ENCODE measurements around the gene GRID1.
"Not testable (repeated sequence)": the region's sequence is repeated elsewhere in the genome, so short reads cannot be mapped to it uniquely, and the experiment has no call there.

GRID1 gene

GRCh38 chr10:86399879-86400704 is 33.5 kb upstream of the GRID1 start:
- Mint-ChIP-seq H3K36me3 (no peaks in the 10 kb centered on the region), H3K9me3 (ENCODE audit: low read depth) (no peaks in the 10 kb centered on the region), H3K27ac (peak overlapping the region; percentile 88), H3K4me1 (ENCODE audit: low read depth) (peaks cover 24% of the 10 kb centered on the region), H3K4me3 (peak overlapping the region; percentile 84), H3K27me3 (no peaks in the 10 kb centered on the region)

- peak overlapping the region; percentile 88 for H3K27ac Mint-ChIP-seq
- no peaks in the 10 kb centered on the region for H3K9me3 Mint-ChIP-seq (ENCODE audit: low read depth)
- H3K4me3 Mint-ChIP-seq = peak overlapping the region; percentile 84
Observed at GRCh38 chr10:86399514-86399878, 32.9 kb upstream of the GRID1 start.

DNA sequence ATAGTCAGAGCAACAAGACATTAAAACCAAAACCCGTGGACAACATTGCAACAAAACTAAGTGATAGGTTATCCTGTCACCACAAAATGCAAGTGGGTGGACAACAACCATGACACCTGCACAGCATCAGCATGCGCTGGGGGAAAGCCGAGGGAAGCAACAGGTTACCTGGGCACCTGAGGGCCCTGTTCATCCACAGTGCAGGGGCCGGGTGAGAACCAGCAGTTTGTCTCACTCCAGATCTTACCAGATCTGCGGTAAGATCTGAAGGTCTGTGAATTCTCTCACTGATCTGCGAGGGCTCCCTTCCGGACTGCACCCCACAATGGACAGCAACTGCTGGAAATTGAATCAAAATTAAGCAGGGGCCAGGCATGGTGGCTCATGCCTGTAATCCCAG is 30.5 kb upstream of the GRID1 start:
- no peaks in the 10 kb centered on the region for H3K36me3 Mint-ChIP-seq
- H3K4me1 Mint-ChIP-seq (ENCODE audit: low read depth) = peaks cover 16% of the 10 kb centered on the region
- H3K9me3 Mint-ChIP-seq (ENCODE audit: low read depth) = no peaks in the 10 kb centered on the region
- no peaks in the 10 kb centered on the region for H3K27me3 Mint-ChIP-seq
- no peak overlapping the region for H3K27ac Mint-ChIP-seq
- H3K4me3 Mint-ChIP-seq = no peak overlapping the region

More at GRCh38 chr10:86399514-86399878, 32.9 kb upstream of the GRID1 start:
- Mint-ChIP-seq H3K4me1 (ENCODE audit: low read depth) (peaks cover 24% of the 10 kb centered on the region), H3K36me3 (no peaks in the 10 kb centered on the region), H3K27me3 (no peaks in the 10 kb centered on the region)

DNA sequence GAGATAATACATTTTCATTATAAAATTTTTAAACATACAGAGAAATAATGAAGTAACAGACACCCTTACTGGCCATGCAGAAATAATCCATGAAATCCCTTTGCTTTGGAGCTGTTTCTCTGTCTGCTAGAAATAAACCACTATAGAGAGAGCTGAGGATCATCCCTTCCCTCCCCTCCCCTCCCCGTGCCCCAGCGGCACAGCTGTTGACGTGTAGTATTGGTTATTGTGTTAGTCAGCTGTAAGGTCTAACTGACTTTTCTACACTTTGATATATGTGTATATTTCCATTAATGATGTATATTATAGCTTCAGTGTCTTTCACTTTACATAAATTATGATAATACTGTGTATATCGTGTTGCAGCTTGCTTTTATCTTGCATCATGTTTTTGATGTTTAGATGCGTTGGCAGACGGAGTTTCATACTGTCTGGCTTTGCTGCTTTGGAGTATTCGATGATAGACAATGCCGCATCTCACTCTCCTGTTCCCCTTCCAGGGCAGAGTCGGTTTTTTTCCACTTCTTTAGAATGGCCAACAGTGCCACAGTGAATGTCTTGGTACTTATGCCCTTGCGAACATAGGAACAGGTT is 27.4 kb upstream of the GRID1 start:
- Mint-ChIP-seq H3K27ac (no peak overlapping the region), H3K36me3 (no peaks in the 10 kb centered on the region), H3K4me3 (no peak overlapping the region), H3K27me3 (peaks cover 3% of the 10 kb centered on the region), H3K4me1 (ENCODE audit: low read depth) (peaks cover 4% of the 10 kb centered on the region), H3K9me3 (ENCODE audit: low read depth) (no peaks in the 10 kb centered on the region)

- no peaks in the 10 kb centered on the region for H3K9me3 Mint-ChIP-seq (ENCODE audit: low read depth)
- H3K4me3 Mint-ChIP-seq = no peak overlapping the region
- no peaks in the 10 kb centered on the region for H3K36me3 Mint-ChIP-seq
- peaks cover 6% of the 10 kb centered on the region for H3K4me1 Mint-ChIP-seq (ENCODE audit: low read depth)
- H3K27me3 Mint-ChIP-seq = peaks cover 4% of the 10 kb centered on the region
- no peak overlapping the region for H3K27ac Mint-ChIP-seq
Observed at GRCh38 chr10:86393362-86393761, 26.8 kb upstream of the GRID1 start.

- Mint-ChIP-seq H3K27ac (no peak overlapping the region), H3K36me3 (no peaks in the 10 kb centered on the region), H3K4me1 (ENCODE audit: low read depth) (peaks cover 9% of the 10 kb centered on the region), H3K4me3 (no peak overlapping the region), H3K27me3 (peaks cover 9% of the 10 kb centered on the region), H3K9me3 (ENCODE audit: low read depth) (no peaks in the 10 kb centered on the region)
Observed at GRCh38 chr10:86392723-86393094, 26.1 kb upstream of the GRID1 start.

DNA sequence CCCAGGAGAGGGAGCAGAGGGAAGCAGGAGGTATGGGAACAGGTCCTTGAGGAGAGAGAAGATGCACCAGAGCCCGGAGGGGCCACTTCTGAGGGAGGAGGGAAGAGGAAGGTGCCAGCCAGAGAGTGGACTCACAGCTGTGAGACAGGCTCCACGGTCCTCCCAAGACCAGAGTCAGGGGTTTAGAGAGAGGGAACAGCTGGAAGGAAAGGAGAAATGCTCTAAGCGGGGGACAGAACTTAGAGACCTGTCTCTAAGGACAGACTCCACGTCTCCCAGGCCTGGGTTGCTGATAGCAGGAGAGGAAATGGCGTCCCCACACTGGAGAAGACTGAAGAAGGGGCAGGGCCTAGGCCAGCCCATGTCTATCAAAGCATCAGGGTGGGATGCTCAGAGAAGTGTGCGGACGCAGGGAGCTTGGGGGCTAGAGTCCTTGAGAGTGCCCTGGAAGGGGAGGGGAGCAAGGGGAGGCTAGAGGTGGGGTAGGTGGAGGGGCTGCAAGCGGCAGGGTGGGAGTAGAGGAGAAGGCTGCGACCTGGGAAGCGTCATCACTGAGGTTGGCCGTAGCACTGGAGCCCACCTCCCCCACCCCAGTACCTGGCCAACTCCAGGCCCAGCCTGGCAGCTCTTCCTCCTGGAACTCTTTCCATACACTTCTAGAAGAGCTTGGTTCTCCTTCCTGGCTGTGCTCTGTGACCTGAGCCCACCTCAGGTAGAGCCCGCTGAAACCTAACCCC is 25.6 kb upstream of the GRID1 start:
- H3K36me3 Mint-ChIP-seq = no peaks in the 10 kb centered on the region
- peaks cover 9% of the 10 kb centered on the region for H3K4me1 Mint-ChIP-seq (ENCODE audit: low read depth)
- H3K9me3 Mint-ChIP-seq (ENCODE audit: low read depth) = no peaks in the 10 kb centered on the region
- H3K4me3 Mint-ChIP-seq = no peak overlapping the region
- no peak overlapping the region for H3K27ac Mint-ChIP-seq
- peaks cover 13% of the 10 kb centered on the region for H3K27me3 Mint-ChIP-seq

- H3K36me3 Mint-ChIP-seq = no peaks in the 10 kb centered on the region
- H3K4me3 Mint-ChIP-seq = no peak overlapping the region
- peaks cover 13% of the 10 kb centered on the region for H3K27me3 Mint-ChIP-seq
- peaks cover 9% of the 10 kb centered on the region for H3K4me1 Mint-ChIP-seq (ENCODE audit: low read depth)
- no peak overlapping the region for H3K27ac Mint-ChIP-seq
- no peaks in the 10 kb centered on the region for H3K9me3 Mint-ChIP-seq (ENCODE audit: low read depth)
Observed at GRCh38 chr10:86391236-86391840, 24.7 kb upstream of the GRID1 start.

DNA sequence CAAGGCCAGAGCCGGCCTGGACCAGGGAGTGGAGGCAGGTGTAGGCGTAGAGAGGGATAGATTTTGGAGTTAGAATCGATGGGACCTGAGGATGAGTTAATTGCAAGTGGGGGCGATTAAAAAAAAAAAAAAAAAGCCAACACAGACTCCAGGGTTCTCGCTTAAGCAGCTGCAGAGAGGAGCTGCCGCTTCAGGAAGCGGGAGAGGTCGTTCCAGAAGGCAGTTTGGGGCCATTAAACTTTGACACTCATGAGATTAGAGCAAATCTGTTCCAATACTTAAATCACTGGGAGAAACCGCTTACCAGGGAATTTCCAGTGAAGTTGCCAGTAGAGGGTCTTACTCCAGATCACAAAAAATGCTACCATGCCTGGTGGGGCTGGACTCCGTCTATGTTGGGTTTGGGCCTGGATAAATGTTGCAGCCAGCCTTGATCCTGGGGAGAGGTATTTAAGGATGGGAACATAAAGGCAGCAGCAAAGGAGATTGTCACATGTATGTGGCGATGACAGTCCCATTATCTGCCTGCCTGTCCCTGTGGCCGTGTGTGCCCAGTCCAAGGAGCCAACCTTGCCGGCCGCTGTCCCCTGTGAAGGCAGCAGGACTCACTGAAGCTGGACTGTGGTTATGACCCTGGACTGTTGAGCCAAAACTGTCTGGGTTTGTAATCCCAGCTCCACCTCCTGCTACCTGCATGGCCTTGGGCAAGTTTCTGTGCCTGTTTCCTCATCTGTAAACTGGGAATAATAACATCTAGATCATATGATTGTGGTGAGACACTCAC is 23.9 kb upstream of the GRID1 start:
- peaks cover 13% of the 10 kb centered on the region for H3K27me3 Mint-ChIP-seq

DNA sequence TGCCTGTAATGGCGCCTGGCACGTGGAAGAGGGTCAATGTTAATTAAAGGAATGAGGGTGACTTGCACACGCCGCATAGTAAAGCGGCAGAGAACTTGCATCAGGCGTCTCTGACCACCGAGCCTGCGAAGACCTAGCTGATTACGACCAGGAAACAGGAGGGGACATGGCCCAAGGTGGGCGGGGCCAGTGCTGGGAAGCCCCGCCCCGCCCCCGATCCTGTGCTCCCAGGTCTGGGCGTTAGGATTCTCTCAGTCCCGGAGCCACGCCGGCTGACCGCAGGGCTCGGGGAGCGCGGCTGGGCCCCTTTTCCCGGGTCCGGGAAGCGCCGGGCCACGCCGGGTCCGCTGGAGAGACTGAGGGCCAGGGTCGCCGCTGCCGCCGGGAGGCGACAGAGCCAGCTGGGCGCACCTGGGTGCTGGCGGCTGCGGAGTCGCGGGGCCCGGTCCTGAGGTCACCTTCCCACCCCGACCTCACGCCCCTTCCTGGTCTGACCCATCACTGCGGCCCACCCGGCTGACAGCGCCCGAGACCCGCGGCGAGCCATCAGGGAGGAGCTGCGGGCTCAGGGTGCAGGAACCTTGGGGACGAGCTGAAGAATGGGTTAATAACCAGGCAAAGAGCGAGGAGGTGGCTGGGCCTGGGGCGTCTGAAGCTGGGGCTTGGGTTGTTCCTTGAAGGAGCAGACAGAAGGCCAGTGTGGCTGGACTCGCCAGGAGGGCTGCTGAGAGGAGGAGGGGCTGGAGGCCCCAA is 23.0 kb upstream of the GRID1 start:
- Mint-ChIP-seq H3K27ac (peak overlapping the region; percentile 68), H3K27me3 (peaks cover 13% of the 10 kb centered on the region), H3K9me3 (ENCODE audit: low read depth) (no peaks in the 10 kb centered on the region), H3K36me3 (no peaks in the 10 kb centered on the region), H3K4me1 (ENCODE audit: low read depth) (peaks cover 9% of the 10 kb centered on the region), H3K4me3 (peak overlapping the region; percentile 88)

More for the DNA sequence above, 23.9 kb upstream of the GRID1 start:
- no peak overlapping the region for H3K27ac Mint-ChIP-seq
- H3K36me3 Mint-ChIP-seq = no peaks in the 10 kb centered on the region
- peaks cover 9% of the 10 kb centered on the region for H3K4me1 Mint-ChIP-seq (ENCODE audit: low read depth)
- H3K4me3 Mint-ChIP-seq = peak overlapping the region; percentile 60
- no peaks in the 10 kb centered on the region for H3K9me3 Mint-ChIP-seq (ENCODE audit: low read depth)

GRCh38 chr10:86389109-86389440 is 22.5 kb upstream of the GRID1 start:
- Mint-ChIP-seq H3K4me3 (peak overlapping the region; percentile 88), H3K27ac (peak overlapping the region; percentile 68), H3K27me3 (peaks cover 13% of the 10 kb centered on the region)
- not testable (repeated sequence) for H3K9me3 Mint-ChIP-seq (ENCODE audit: low read depth); H3K4me1 Mint-ChIP-seq (ENCODE audit: low read depth); H3K36me3 Mint-ChIP-seq

- H3K9me3 Mint-ChIP-seq (ENCODE audit: low read depth) = no peaks in the 10 kb centered on the region
- H3K36me3 Mint-ChIP-seq = no peaks in the 10 kb centered on the region
- H3K27me3 Mint-ChIP-seq = peaks cover 13% of the 10 kb centered on the region
- peak overlapping the region; percentile 3 for H3K4me3 Mint-ChIP-seq
- H3K4me1 Mint-ChIP-seq (ENCODE audit: low read depth) = peaks cover 9% of the 10 kb centered on the region
- no peak overlapping the region for H3K27ac Mint-ChIP-seq
Observed at GRCh38 chr10:86388119-86388704, 21.6 kb upstream of the GRID1 start.

DNA sequence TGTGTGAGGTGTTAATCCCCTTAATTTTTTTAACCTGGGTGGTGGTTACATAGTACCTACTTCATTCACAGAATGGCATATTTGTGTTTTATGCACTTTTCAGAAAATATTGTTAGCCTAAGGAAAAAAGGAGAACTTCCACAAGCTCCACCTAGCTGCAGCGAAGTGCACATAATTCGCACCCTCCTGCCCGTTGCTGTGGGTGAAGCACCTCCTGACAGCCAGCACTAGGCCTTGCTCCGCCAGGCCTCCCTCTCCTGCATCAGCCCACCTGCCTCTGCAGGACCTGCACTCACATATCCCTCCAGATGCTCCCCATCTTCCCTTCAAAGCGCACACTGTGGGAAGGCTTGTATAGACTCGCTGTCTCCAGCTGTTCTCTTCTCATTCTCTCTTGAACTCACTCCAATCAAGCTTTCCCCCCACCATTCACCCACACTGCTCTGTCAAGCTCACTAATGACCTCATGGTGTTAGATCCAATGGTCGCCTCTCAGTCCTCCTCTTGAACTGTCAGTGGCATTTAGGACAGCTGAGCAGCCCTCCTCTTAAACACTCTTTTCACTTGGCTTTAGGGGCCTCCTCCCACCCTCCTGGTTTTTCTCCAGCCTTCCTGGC is 20.7 kb upstream of the GRID1 start:
- peaks cover 9% of the 10 kb centered on the region for H3K4me1 Mint-ChIP-seq (ENCODE audit: low read depth)
- H3K27ac Mint-ChIP-seq = no peak overlapping the region
- peaks cover 13% of the 10 kb centered on the region for H3K27me3 Mint-ChIP-seq
- H3K36me3 Mint-ChIP-seq = no peaks in the 10 kb centered on the region
- no peaks in the 10 kb centered on the region for H3K9me3 Mint-ChIP-seq (ENCODE audit: low read depth)
- no peak overlapping the region for H3K4me3 Mint-ChIP-seq

All from activated naive CD8-positive, alpha-beta T cell (primary cell).